Panc1 (cell line): ENCODE results near the gene SVOP. TPM values are rescaled to one million over a fixed set of nuclear protein-coding genes. Genes with fewer than 3 reads are reported as not detected.

Experiments used
- ATAC-seq: fragments of 200-7000 bp; cut with Tn5 transposase; 2 replicates; pipeline ENCODE4 v1.9.1; 2020; ENCODE audit warnings: mild to moderate bottlenecking, moderate library complexity
- BruUV-seq: library from RNA; stranded (reverse); fragments of 400-500 nt; replicated peaks from 2 replicates; lab custom pipeline; 2021; lab: Mats Ljungman, UMichigan
- CTCF ChIA-PET: fragments of 300-600 bp; sonication (Branson Sonifier 250); formaldehyde crosslinking; loops from one replicate; lab custom pipeline; 2022; ENCODE audit warnings: antibody characterized with exemption; lab: Charles Lee
- POLR2A ChIA-PET: fragments of 300-600 bp; sonication (Branson Sonifier 250); formaldehyde crosslinking; loops from one replicate; lab custom pipeline; 2022; ENCODE audit warnings: antibody characterized with exemption; lab: Charles Lee
- DNase-seq: peaks from one replicate; pipeline ENCODE4 v3.0.0-alpha.2; 2010; ENCODE audit warnings: low read depth, low spot score
- H3K27ac ChIP-seq: 2 replicates; pipeline ENCODE4 v1.5.1; 2011; ENCODE audit warnings: mild to moderate bottlenecking, low read length, inconsistent platforms
- H3K27me3 ChIP-seq: fragments of 200-500 bp; sonication (Bioruptor generic); 2 replicates; pipeline ENCODE4 v1.6.0; 2014; ENCODE audit warnings: low read length, inconsistent platforms; ENCODE audit not compliant: control insufficient read depth, insufficient read depth
- H3K36me3 ChIP-seq: fragments of 200-500 bp; sonication (Bioruptor generic); 2 replicates; pipeline ENCODE4 v1.5.1; 2014; ENCODE audit warnings: inconsistent platforms, mild to moderate bottlenecking, low read length, moderate library complexity; ENCODE audit not compliant: control insufficient read depth, insufficient read depth
- H3K4me1 ChIP-seq: 2 replicates; pipeline ENCODE4 v1.5.1; 2011; ENCODE audit warnings: inconsistent platforms, mild to moderate bottlenecking, low read length, moderate library complexity; ENCODE audit not compliant: control insufficient read depth, insufficient read depth
- H3K4me3 ChIP-seq, 2 experiments: 2 replicates each; pipeline ENCODE4 v1.5.1; 2011 to 2012; ENCODE audit warnings: low read depth in 2 of 2, low read length in 2 of 2, mild to moderate bottlenecking in 2 of 2, inconsistent platforms in 1 of 2, moderate library complexity in 1 of 2
- H3K9me3 ChIP-seq: fragments of 200-500 bp; sonication (Bioruptor generic); 2 replicates; pipeline ENCODE4 v1.5.1; 2014; ENCODE audit warnings: low read depth, mild to moderate bottlenecking, inconsistent platforms, low read length, moderate library complexity; ENCODE audit not compliant: control insufficient read depth, insufficient read depth
- CTCF ChIP-seq: fragments of 450-650 bp; IDR thresholded peaks from 2 replicates; pipeline ENCODE4 v1.5.1; 2017; ENCODE audit warnings: mild to moderate bottlenecking
- POLR2AphosphoS5 ChIP-seq: IDR thresholded peaks from 2 replicates; pipeline ENCODE4 v1.6.1; 2012; ENCODE audit warnings: mild to moderate bottlenecking, low read depth, low read length, moderate library complexity
- REST ChIP-seq, 2 experiments: IDR thresholded peaks; 2 replicates each; pipeline ENCODE4 v1.6.1; 2011 to 2012; ENCODE audit warnings: low read depth in 2 of 2, control low read depth in 1 of 2, low read length in 1 of 2, mild to moderate bottlenecking in 1 of 2, moderate library complexity in 1 of 2; ENCODE audit not compliant: insufficient read depth in 1 of 2
- SIN3A ChIP-seq: IDR thresholded peaks from 2 replicates; pipeline ENCODE4 v1.6.1; 2012; ENCODE audit warnings: low read depth, mild to moderate bottlenecking, low read length, moderate library complexity, borderline replicate concordance; ENCODE audit not compliant: insufficient read depth
- TCF7L2 ChIP-seq: IDR thresholded peaks from 2 replicates; pipeline ENCODE4 v1.6.1; 2011; ENCODE audit warnings: mild to moderate bottlenecking, low read depth, low read length, inconsistent platforms
- in situ Hi-C: cut with HindIII; loops from 2 replicates; pipeline ENCODE4 v1.10.0; 2016; ENCODE audit warnings: low sequenced_read_pairs, low pct_unique_long_range_greater_than_20kb
- intact Hi-C: fragments of 100-400 bp; cut with micrococcal nuclease; formaldehyde crosslinking; loops from one replicate; pipeline ENCODE4 v1.10.0; 2022; ENCODE audit not compliant: unreplicated experiment
- total RNA-seq: library from RNA; stranded (reverse); gene quantifications from one replicate; pipeline ENCODE4 v1.2.1, GENCODE V29; 2021; ENCODE audit not compliant: unreplicated experiment

Gene SVOP
- total RNA-seq, 1 experiment from 2014 or later: not detected

- no peak overlapping the region for H3K4me3 ChIP-seq
- ChIA-PET CTCF (interaction anchor here (0.5 kb wide), 1 partner anchor 87 kb away, joined by 4 read pairs; no protein-coding TSS in a partner anchor), POLR2A (no interaction called here)
- H3K36me3 ChIP-seq: no peaks in the 10 kb centered on the region
- no TSS peak for BruUV-seq
- H3K27me3 ChIP-seq: no peaks in the 10 kb centered on the region
- no peak for ATAC-seq
- DNase-seq: no peak
- TF ChIP-seq POLR2AphosphoS5 (no peak), REST (IDR thresholded peaks at IDR 0.05; ENCODE audit: insufficient read depth in 1 of 2, low read depth in 2 of 2, low read length in 1 of 2) (no peak), TCF7L2 (no peak), CTCF (no peak), SIN3A (no peak)
- intact Hi-C loops: no loop called here
- in situ Hi-C loops: no loop called here
- no peaks in the 10 kb centered on the region for H3K4me1 ChIP-seq
- H3K27ac ChIP-seq: no peak overlapping the region
- no peaks in the 10 kb centered on the region for H3K9me3 ChIP-seq
Measured at GRCh38 chr12:109064143-109064542, 43.3 kb upstream of the SVOP start.

- no peaks in the 10 kb centered on the region for H3K9me3 ChIP-seq
- H3K27me3 ChIP-seq: no peaks in the 10 kb centered on the region
- TF ChIP-seq SIN3A (no peak), TCF7L2 (no peak), REST (IDR thresholded peaks at IDR 0.05; ENCODE audit: insufficient read depth in 1 of 2, low read depth in 2 of 2, low read length in 1 of 2) (no peak), CTCF (no peak), POLR2AphosphoS5 (no peak)
- no peak overlapping the region for H3K27ac ChIP-seq
- peaks cover 3% of the 10 kb centered on the region; the same call in 1 of the 2 replicates for H3K4me1 ChIP-seq
- BruUV-seq: no TSS peak
- ChIA-PET POLR2A (no interaction called here), CTCF (no interaction called here)
- intact Hi-C loops (no loop called here), in situ Hi-C loops (no loop called here)
- ATAC-seq (no peak), DNase-seq (no peak)
- no peak overlapping the region for H3K4me3 ChIP-seq
- H3K36me3 ChIP-seq: no peaks in the 10 kb centered on the region
Measured at GRCh38 chr12:109058773-109059172, 37.9 kb upstream of the SVOP start.
